ENCODE measurements around the gene TNFSF11.

GRCh38 chr13:42651936-42652641 is 78.1 kb downstream of the TNFSF11 start:
- TF ChIP-seq POLR2AphosphoS5 (IDR thresholded peaks at IDR 0.05; ENCODE audit: borderline replicate concordance, low read depth, low read length) (no peak), EZH2 (IDR thresholded peaks at IDR 0.05) (no peak), FOXP2 (optimal IDR thresholded peaks at IDR 0.05; ENCODE audit: control extremely low read depth, extremely low read length, insufficient read depth) (no peak)
